GM12892 (cell line): ENCODE measurements around the gene HPN.

Experiments
- POLR2A ChIP-seq: IDR thresholded peaks from 2 replicates; pipeline ENCODE4 v1.6.1; 2011; ENCODE audit warnings: low read depth, low read length, control low read depth
- POLR2AphosphoS5 ChIP-seq: IDR thresholded peaks from 2 replicates; pipeline ENCODE4 v1.6.1; 2011; ENCODE audit warnings: low read depth, low read length, control low read depth
- TAF1 ChIP-seq: IDR thresholded peaks from 2 replicates; pipeline ENCODE4 v1.6.1; 2011; ENCODE audit warnings: low read depth, mild to moderate bottlenecking, control low read depth, low read length, borderline replicate concordance

DNA sequence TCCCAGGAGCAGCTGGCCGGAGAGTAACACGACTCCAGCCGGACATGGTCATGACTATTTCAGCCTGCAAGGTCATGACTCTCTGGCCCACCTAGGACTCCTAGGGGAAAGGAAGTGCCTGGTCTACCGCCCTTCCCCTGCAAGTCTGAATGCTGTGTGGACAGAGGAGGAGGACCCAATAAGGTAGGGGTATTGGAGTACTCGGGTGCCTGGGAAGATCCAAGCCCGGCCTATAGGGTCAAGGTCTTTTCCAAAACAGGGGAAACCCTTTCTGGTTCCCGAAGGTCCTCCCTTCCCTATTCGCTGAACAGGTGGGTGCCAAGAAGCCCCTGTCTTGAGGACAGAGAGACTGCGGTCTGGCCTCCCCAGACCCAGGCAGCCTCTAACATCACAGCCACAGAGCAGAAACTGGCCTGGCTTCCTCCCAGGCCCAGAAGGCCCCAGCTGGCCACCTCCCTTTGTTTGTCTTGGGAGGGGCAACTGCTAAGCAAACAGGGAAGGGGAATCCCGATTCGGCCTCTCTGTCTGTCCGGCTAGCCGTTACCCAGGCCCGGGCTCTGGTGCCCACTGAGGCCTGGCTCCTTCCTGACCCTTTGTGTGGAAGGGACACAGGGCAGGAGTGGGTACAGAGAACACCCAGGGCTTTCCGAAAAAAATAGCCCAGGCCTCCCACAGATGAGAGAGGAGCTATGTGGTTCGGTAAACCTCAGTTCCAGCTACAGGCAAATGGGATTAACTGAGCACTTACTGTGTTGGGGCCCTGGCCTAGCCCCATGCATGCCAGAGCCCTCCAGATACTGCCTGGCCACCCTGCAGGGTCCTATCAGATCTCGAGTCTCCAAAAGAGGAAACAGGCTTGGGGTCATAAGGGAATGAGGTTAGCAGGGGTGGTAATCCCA lies 46.6 kb upstream of the HPN start:
- TF ChIP-seq POLR2AphosphoS5 = no peak
- no peak for TF ChIP-seq POLR2A
- TF ChIP-seq TAF1 = no peak
